Stimulated activated CD4-positive, alpha-beta T cell treated with anti-CD3 and anti-CD28 coated beads, Interleukin-2, amount 100 ng/mL, for 24 hours (primary cell): ENCODE results near the gene WNT7A.

Source experiments
- DNase-seq, 2 donors: peaks; one replicate each; pipeline ENCODE4 v3.0.0-alpha.2; 2020

WNT7A gene

GRCh38 chr3:13844911-13845310 lies 35.0 kb downstream of the WNT7A start:
- DNase-seq = no peak

DNA sequence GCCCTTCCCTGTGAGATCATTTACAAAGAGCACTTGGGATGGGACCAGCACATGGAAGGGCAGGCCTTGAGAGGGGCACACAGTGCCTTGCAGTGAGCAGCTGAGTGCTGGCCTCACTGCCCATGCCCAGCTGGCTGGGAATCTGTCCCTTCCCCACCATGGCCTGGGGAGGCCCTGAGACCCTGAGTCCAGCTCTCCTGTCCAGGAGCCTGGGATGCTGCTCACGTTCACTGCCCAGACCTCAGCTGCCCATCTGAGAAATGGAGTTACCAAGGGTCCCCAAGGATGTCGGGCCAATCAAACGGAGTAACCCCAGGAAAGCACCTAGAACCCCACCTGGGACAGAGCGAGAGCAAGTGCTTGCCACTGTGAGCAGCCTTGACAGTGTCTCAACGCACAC lies 35.6 kb downstream of the WNT7A start:
- DNase-seq = no peak

GRCh38 chr3:13843351-13843750 lies 36.5 kb downstream of the WNT7A start:
- DNase-seq = no peak

DNA sequence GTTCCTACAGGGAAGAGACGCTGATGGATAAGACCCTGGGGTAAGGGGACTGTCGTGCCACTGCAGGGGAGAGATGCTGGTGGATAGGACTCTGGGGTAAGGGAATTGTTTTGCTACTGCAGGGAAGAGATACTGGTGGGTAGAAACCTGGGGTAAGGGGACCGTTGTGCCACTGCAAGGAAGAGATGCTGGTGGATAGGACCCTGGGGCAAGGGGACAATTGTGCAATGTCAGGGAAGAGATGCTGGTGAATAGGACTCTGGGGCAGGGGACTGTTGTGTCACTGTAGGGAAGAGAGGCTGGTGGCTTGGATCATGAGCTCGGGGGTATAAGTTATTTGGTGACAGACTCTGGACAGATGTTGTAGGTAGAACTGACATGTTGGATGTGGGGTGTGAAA lies 37.6 kb downstream of the WNT7A start:
- DNase-seq = no peak

DNA sequence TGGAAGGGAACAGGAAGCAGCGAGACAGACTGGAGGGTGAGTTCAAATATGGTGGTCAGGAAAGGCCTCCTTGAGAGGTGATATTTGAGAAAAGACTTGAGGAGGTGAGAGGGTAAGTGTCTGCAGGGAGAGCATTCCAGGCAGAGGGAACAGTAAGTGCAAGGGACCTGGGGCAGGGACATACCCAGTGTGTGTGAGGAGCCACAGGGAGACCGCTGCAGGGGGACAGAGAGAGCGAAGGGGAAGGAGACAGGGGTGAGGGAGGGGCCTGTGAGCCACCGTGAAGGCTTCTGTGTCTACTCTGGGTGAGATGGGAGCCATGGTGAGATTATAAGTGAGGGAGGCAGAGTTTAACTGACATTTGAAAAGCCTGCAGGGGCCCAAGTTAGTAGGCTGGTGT lies 38.0 kb downstream of the WNT7A start:
- no peak for DNase-seq

- DNase-seq = no peak
These were observed 38.7 kb downstream of the WNT7A start for GRCh38 chr3:13841141-13841540.

- no peak for DNase-seq
These were observed 39.4 kb downstream of the WNT7A start for GRCh38 chr3:13840456-13840855.

GRCh38 chr3:13839726-13840340 lies 40.0 kb downstream of the WNT7A start:
- DNase-seq = no peak

DNA sequence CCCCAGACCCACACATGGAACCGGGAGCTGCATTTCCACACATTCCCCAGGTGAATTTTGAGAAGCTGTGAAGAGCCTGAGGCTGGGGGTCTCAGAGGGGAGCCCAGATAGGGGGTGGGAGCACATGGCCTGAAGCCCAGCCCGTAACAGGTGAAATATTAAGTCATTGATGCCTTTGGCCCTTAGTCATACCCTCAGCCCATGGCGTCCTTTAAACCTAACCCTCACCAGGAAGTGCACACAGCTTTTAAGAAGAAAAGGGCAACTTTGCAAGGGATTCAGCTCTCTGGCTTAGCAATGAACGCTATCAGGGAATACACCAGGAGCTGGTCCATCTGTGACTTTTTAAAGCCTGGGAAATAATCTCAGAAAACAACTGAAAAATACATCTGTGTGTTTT lies 40.6 kb downstream of the WNT7A start:
- no peak for DNase-seq

GRCh38 chr3:13838421-13838820 lies 41.5 kb downstream of the WNT7A start:
- no peak for DNase-seq

GRCh38 chr3:13837751-13838150 lies 42.1 kb downstream of the WNT7A start:
- DNase-seq = no peak

- DNase-seq = no peak
These were observed 42.9 kb downstream of the WNT7A start for GRCh38 chr3:13836658-13837587.

DNA sequence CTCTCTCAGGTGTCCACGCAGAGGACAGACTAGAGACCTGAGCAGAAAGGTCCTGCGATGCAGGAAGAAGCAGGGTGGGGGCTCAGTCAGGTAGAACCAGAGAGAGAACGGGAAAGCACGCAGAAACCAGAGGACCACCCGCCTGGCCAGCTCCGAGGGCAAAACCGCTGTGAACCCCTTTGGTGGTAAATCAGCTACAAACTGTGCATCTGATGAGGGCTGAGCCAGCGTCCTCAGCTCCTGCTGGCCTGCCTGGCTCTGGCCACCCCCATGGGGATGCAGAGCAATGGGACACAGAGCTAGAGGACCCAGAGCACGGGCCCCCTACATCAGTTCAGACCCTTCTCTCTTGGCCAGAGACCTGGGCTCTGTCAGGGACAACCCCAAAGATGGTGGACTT lies 44.6 kb downstream of the WNT7A start:
- DNase-seq = no peak

GRCh38 chr3:13834258-13835035 lies 45.4 kb downstream of the WNT7A start:
- DNase-seq = no peak

GRCh38 chr3:13833506-13834257 lies 46.2 kb downstream of the WNT7A start:
- no peak for DNase-seq

GRCh38 chr3:13832130-13832529 lies 47.7 kb downstream of the WNT7A start:
- no peak for DNase-seq

DNA sequence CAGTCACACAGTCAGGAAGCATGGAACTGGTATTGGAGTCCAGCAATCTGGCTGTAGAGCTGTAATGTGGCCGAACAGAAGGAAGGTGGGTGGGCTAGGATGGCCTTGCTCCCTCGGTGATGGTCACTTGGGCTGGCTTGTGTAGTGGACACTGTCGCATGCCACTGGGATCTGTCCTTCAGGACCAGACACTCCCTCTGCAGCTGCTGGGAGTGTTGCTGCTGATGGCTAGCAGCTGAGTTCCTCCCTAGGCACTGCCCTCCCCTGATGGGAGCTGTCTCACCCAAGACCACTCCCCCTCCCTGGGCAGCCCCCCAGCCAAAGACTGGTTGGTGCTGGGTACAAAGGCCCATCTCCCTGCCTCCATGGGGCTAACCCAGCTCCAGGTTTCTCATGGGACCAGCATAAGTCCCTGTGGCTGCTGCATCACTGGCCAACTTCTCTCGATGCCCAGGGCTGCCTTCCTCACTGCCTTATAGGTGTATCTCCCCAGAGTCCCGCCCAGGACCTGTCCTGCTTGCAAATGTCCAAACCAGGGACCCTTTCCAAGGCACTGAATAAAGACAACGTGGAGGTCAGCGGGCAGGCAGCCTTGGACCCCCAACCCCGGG lies 48.4 kb downstream of the WNT7A start:
- no peak for DNase-seq

GRCh38 chr3:13829311-13829710 lies 50.6 kb downstream of the WNT7A start:
- DNase-seq = no peak

DNA sequence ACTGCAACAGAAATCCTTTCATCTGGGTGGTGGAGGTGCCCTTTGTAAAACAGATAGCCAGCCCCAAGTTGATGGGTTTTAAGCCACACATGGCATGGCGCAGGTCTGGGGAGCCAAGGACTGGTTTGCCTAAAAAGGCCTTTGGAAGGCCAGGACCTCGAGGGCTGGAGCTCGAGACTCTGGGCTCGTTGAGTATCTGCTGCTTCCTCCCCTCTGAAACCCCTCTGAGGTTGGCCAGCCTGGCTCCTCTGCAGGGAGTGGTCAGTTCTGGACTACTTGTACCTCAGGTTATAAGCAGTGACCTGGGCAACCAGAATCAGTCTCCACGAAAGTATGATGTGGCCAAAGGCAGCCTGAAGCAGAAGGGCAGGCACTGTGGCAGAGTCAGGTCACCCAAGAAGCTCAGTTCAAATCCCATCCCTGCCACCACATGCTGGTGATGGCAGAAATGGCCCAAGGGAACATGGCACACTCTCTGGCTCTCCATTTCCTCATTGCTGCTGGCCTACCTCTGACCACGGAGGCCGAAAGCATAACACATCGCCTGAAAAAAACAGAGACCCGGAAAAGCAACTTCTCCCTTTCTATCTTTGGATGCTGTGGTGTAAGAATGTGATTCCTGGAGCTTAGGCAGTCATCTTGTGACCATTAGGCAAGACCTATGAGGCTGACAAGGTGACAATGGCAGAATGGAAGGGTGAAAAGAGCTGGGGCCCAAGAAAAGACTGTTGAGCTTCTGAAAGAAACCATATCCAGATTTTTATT lies 51.2 kb downstream of the WNT7A start:
- no peak for DNase-seq

DNA sequence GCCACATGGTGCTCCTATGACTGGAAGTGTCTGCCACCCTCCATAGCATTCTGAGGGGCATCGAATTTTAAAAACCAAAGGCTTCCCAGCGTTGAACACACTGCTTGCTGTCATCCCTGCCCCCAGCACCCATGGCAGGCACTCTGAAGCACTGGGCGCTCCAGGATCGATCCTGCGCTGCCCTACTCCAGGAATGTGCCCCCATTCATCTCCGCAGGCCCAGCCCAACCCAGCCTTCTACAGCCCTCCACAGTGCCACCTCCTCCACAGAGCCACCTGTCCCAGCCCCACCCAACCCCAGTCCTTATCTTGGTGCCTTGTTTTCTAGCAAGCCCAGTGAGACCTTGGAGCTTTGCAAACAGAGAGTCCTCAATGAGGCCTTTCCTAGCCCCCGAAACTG lies 52.2 kb downstream of the WNT7A start:
- no peak for DNase-seq

DNA sequence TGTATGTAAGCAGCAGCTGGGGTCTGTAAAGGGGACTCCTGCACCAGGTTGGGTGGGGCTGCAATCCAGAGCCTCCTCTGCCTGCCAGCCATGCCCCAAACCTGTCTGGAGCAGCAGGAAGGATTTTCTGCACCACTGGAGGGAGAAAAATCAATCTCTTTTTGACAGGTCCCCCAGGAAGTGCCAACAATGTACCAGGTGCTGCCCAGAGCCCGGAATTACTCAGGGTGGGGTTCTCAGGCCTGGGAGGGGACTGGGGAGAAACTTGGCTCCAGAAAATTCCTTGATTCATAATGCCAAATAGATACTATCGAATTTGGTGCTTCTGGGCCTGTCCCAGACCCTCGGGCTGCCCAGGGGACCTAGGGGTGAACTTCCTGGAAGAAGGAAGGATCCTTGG lies 52.6 kb downstream of the WNT7A start:
- DNase-seq = no peak

- DNase-seq = no peak
These were observed 53.2 kb downstream of the WNT7A start for GRCh38 chr3:13826672-13827071.
